Measurements from ENCODE around the gene PFKFB2.

PFKFB2 gene

DNA sequence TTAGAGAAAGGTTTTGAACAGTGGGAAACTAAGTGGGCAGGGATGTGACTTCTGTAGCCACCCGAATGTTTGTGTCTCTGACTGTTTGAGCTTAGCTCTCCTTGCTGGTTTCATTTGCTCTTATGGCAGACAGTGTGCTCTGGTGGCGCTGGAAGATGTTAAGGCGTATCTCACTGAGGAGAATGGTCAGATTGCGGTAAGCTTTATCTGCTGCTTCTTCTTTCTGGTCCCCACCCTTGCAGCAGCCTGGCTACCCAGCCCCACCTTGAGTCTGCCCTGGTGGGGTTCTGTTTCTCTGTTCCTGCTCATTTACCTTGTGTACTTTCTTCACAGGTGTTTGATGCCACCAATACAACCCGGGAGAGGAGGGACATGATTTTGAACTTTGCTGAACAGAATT is 9.9 kb downstream of the PFKFB2 start:
- H3K4me3 ChIP-seq (ENCODE audit: low read depth, low read length) = no peak overlapping the region

- H3K4me3 ChIP-seq (ENCODE audit: low read depth, low read length) = no peak overlapping the region
Measured at GRCh38 chr1:207064561-207064960, 11.5 kb downstream of the PFKFB2 start.

GRCh38 chr1:207067185-207067584 is 14.1 kb downstream of the PFKFB2 start:
- H3K4me3 ChIP-seq (ENCODE audit: low read depth, low read length) = no peak overlapping the region

DNA sequence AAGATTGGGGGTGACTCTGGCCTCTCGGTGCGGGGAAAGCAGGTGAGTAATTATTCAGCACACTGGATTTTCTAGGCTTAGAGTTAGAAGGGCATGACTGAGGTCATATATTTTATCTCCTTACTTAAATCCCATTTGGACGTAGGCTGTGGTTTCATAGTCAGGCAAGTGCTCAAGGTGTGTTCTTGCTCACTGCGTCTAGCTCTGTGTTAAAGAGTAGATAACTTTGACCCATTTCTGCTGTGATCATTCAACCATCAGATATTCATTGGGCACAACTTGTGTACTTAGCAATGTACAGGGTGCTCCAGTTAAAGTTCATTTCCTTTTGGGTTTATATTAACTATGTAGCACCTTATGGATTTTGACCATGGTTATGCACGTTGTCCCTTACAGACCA is 14.6 kb downstream of the PFKFB2 start:
- no peak overlapping the region for H3K4me3 ChIP-seq (ENCODE audit: low read depth, low read length)

GRCh38 chr1:207069061-207069460 is 16.0 kb downstream of the PFKFB2 start:
- H3K4me3 ChIP-seq (ENCODE audit: low read depth, low read length) = no peak overlapping the region

- no peak overlapping the region for H3K4me3 ChIP-seq (ENCODE audit: low read depth, low read length)
Measured at GRCh38 chr1:207069858-207070506, 16.9 kb downstream of the PFKFB2 start.

GRCh38 chr1:207070811-207071210 is 17.7 kb downstream of the PFKFB2 start:
- H3K4me3 ChIP-seq (ENCODE audit: low read depth, low read length) = no peak overlapping the region

GRCh38 chr1:207071426-207071825 is 18.4 kb downstream of the PFKFB2 start:
- no peak overlapping the region for H3K4me3 ChIP-seq (ENCODE audit: low read depth, low read length)

DNA sequence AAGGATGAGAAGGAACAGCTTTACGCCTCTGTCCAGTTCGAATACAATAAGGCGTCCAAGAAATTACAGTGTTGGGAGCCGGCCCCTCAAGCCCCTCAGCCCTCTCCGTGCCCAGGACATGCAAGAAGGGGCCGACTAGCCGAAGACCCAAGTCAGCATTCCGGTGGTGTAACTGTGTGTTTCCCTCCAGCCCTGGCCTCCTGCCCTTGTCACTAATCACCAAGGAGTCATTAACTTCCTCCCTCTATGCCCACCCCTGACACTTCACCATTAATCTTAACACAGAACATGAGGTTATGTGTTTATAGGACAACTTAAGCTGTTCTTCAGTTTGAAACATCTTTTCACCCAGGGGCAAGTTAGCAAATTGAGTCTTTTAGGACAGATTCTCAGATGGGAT is 19.2 kb downstream of the PFKFB2 start:
- no peak overlapping the region for H3K4me3 ChIP-seq (ENCODE audit: low read depth, low read length)

DNA sequence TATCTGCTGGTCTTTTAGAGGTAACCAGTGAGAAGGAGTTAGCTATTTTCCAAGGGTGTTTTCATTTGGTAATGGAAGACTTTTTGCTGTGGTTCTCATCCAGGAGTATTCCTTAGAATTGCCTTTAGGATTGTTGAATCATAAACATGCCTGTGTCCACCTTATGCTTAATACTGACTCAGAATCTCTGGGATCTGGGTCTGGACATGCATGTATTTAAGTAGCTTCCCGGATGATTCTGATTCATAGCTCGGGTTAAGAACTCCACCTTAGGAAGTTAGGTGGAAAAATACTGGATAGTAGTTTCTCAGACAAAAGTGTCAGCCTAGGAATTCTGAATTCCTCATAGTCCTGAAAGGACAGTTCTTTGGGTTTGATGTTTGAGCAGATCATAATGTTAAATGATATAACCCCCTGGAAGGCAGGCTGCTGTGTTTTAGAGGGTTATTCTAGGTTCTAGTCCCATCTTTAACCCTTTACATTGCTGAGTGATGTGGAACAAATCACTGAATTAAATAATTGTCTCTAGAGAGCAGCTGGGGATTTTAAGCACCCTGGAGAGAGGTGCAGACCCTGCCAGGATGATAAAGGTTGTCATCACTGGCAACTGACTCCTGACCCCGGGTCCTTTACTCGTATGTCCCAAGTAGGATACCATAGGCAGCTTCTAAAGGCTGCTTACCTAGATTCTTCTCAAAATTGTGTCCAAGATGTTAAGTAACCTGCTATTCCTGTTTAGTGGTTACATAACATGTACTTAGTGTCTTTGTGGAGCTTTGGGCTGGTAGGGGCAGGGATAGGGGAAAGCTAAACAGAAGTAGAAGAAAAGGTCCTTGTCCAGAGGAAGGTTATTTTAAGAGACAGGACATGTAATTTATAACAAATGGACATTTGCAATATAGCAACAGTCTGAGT is 21.1 kb downstream of the PFKFB2 start:
- no peak overlapping the region for H3K4me3 ChIP-seq (ENCODE audit: low read depth, low read length)

DNA sequence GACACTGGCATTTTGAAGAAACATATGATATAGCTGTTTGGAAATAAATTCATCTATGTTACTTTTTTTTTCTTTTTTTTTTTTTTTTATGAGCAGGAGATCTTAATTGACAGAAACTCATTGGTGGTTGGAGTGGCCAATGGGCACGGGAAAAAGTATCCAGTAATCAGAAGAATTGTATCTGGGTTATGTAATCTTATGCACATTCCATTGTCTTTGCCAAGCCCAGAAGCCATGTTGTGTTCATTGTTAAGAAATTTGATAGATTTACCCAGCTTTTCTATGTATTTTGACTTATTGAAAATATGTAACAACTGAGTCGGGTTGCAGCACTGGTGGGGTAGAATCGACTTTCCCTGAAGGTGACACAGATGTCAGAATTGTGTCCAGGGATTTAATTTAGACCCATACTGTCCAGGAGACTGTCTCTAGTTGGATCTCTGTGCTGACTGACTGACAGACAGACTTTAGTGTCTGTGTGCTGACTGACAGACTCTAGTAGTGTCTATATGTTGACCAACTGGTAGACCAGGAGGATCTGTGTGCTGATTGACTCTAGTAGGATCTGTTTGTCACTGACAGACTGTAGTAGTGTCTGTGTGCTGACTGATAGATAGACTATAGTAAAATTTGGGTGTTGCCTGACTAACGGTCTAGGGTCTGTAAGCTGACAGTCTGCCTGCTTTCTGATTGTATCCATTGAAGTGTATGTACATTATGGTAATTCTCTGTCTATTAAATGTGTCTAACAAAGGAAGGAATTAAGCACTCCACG is 23.3 kb downstream of the PFKFB2 start:
- H3K4me3 ChIP-seq (ENCODE audit: low read depth, low read length) = no peak overlapping the region

- no peak overlapping the region for H3K4me3 ChIP-seq (ENCODE audit: low read depth, low read length)
Measured at GRCh38 chr1:207077012-207077411, 23.9 kb downstream of the PFKFB2 start.

- no peak overlapping the region for H3K4me3 ChIP-seq (ENCODE audit: low read depth, low read length)
Measured at GRCh38 chr1:207077470-207078377, 24.6 kb downstream of the PFKFB2 start.

DNA sequence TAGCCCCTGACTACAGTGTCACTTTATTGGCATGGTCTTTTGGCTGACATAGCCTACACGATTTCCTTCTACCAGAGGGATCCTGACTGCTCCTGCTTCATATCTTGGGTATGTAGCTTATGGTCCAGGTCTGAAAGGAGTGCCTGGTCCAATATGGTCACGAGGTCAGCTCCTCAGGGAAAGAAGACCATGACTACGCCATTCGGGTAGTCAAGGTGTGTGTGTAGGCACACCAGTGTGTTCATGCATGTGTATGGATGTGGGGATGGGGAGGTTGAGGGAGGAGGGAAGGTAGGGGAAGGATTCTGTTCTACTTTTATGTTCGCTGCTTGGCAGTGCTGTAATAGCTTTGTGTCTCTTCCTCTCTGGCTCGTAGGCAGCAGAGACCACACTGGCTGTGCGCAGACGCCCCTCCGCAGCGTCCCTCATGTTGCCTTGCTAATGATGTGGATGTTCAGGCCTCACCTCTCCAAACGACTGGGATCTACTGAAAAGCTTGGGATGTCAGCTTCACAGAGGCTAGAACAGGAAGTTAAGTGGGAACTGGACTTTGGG is 25.6 kb downstream of the PFKFB2 start:
- H3K4me3 ChIP-seq (ENCODE audit: low read depth, low read length) = no peak overlapping the region

DNA sequence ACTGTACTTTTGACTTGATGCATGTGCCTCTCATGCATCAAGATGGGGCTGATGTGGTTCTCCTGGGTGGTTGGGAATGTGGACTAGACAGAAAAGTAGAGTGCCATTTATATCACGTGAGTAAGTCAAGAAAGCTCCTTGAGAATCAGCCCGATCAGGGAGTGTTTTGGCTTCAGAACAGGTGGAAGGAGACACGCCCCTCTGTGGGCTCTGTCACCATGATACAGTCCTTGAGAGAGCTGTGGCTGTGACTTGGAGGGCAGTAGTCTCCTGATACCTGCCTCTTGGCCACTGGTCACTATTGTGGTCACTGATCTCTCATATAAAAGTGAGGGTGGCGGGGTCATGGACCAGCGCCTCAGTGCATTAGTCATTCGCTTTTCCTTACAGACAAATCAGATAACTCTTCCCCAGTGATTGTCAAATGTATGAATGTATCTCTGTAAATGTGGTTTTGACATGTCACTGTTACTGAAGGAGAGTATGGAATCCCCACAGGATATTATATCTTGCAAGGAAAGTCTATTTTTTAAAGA is 26.7 kb downstream of the PFKFB2 start:
- H3K4me3 ChIP-seq (ENCODE audit: low read depth, low read length) = no peak overlapping the region

GRCh38 chr1:207081088-207081487 is 28.0 kb downstream of the PFKFB2 start:
- no peak overlapping the region for H3K4me3 ChIP-seq (ENCODE audit: low read depth, low read length)

GRCh38 chr1:207081806-207082205 is 28.7 kb downstream of the PFKFB2 start:
- H3K4me3 ChIP-seq (ENCODE audit: low read depth, low read length) = no peak overlapping the region

DNA sequence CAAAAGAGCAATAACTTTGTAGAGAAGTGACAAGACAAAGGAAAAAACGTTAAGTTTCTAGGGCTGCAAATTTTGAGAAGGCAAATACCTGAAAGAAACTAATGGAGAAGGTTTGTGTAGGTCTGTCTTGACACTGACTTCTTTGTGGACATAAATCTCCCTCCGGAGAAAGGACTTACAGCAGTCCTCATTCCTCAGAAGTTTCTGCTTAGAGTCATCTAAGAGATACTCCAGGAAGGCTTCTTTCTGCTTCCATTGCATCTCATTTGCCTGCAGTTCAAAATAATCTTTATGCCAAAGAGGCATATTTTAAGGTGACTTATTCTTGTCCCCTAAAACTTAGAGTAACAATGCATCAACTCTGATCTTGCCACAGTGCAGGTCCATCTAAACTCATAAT is 31.2 kb downstream of the PFKFB2 start:
- H3K4me3 ChIP-seq (ENCODE audit: low read depth, low read length) = no peak overlapping the region

DNA sequence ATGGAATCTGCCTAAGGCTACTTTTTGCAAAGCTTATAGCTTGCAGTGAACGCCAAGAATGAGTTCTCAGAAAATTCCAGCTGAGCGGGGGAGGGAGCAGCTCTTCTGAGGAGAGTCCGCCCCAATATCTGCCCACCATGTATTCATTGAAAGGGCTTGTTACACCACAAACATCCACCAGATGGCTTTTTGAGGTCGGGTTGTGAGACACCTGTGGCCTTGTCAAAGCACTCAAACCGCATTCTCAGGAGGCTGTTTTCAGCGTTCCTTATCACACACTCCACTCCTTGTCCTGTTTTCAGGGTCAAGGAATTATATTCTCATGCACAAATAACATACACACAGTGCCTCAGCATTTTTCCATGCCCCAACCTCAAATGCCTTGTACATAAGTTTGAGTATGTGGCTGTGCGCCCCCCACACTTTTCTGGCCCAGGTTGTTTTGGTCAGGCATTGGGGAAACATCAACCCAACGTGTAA is 31.7 kb downstream of the PFKFB2 start:
- no peak overlapping the region for H3K4me3 ChIP-seq (ENCODE audit: low read depth, low read length)

DNA sequence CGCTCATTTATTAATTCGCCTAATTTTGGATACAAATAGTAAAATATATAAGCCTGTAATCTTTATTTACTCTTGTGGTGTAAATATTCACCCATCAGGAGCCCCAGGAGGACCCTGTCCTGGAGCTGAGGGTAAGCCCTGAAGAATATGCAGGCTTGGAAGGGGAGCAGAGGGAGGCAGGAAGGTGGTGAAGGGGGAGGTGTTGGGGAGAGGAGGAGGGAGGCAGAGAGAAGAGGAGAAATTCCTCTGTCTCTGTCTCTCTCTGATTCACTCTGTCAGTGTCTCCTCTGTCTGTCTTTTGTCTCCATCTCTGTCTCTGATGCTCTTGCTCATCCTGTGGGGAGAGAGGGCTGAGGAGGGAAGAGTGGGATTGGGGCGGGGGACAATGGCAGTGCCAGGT is 32.8 kb downstream of the PFKFB2 start:
- H3K4me3 ChIP-seq (ENCODE audit: low read depth, low read length) = no peak overlapping the region

All from iPS-11a (cell line).